ENCODE results near the gene CAPRIN1. TPM values are rescaled to one million over a fixed set of nuclear protein-coding genes. Genes with fewer than 3 reads are reported as not detected.

Gene CAPRIN1
- total and polyA plus RNA-seq, 10 of the 15 experiments (the other 5 are each of a cell fraction or from before 2014, with no cell fraction given), result 50.4 to 228 (median 191) TPM

- TF ChIP-seq ZBTB40 (IDR thresholded peaks at IDR 0.05; ENCODE audit: borderline replicate concordance) (no peak), IKZF1 (conservative IDR thresholded peaks at IDR 0.05) (no peak), TAF1 (IDR thresholded peaks at IDR 0.05; ENCODE audit: borderline replicate concordance, low read depth, low read length) (no peak)
These were observed 15.1 kb upstream of the CAPRIN1 start (continued) for GRCh38 chr11:34036456-34036855.

GRCh38 chr11:34037016-34037415 is 14.5 kb upstream of the CAPRIN1 start:
- in situ Hi-C loops (cut with MboI), result no loop called here
- no peaks in the 10 kb centered on the region for H3K27me3 ChIP-seq (replicated peaks in 1 of 2; ENCODE audit: control insufficient read depth in 2 of 2, insufficient read depth in 2 of 2, low read length in 1 of 2)
- H4K20me1 ChIP-seq (ENCODE audit: control insufficient read depth, insufficient read depth), result no peaks in the 10 kb centered on the region
- SMC1A ChIA-PET (ENCODE audit: uncharacterized antibody, unreplicated experiment), result no interaction called here
- H2AFZ ChIP-seq (ENCODE audit: control insufficient read depth, low read depth, low read length), result no peak overlapping the region
- no peaks in the 10 kb centered on the region for H3K79me2 ChIP-seq (ENCODE audit: control insufficient read depth, insufficient read depth, low read length)
- intact Hi-C loops (cut with micrococcal nuclease; ENCODE audit: unreplicated experiment), result no loop called here
- H3K27ac ChIP-seq (ENCODE audit: control insufficient read depth, insufficient read depth), result no peak overlapping the region
- no peaks in the 10 kb centered on the region for H3K4me1 ChIP-seq (ENCODE audit: control insufficient read depth, insufficient read depth, low read length)
- RAD21 ChIA-PET (ENCODE audit: unreplicated experiment), result no interaction called here
- BruUV-seq (replicated peaks), result no TSS peak
- no peak overlapping the region for H3K9ac ChIP-seq (ENCODE audit: control insufficient read depth, insufficient read depth, low read length)
- H3K4me3 ChIP-seq, result no peak overlapping the region
- H3K4me2 ChIP-seq (ENCODE audit: control insufficient read depth, insufficient read depth), result no peak overlapping the region
- 100% methylated on average over 1 of the region's 2 CpGs for WGBS (ENCODE audit: insufficient coverage, insufficient replicate concordance, low lambda C conversion rate, missing lambda C conversion rate)
- DNase-seq (ENCODE audit: low read depth, low spot score), result no peak
- FAIRE-seq, result no peak
- CTCF ChIA-PET, result no interaction called here
- no peaks in the 10 kb centered on the region for H3K36me3 ChIP-seq (ENCODE audit: control insufficient read depth in 2 of 2, insufficient read depth in 2 of 2, low read length in 1 of 2)
- POLR2A ChIA-PET, result no interaction called here
- ATAC-seq, result no peak
- H3K9me3 ChIP-seq (replicated peaks; ENCODE audit: control insufficient read depth, insufficient read depth, low read length), result no peaks in the 10 kb centered on the region
- TF ChIP-seq E2F8 (IDR thresholded peaks at IDR 0.05; ENCODE audit: low read depth, partially characterized antibody), result no peak
- no peak for TF ChIP-seq MEF2A (IDR thresholded peaks at IDR 0.05; ENCODE audit: insufficient read depth, low read depth, low read length)
- TF ChIP-seq POLR2AphosphoS5 (IDR thresholded peaks at IDR 0.05; ENCODE audit: low read length), result no peak
- no peak for TF ChIP-seq BHLHE40 (IDR thresholded peaks at IDR 0.05; ENCODE audit: borderline replicate concordance in 1 of 2, low read depth in 2 of 2, low read length in 1 of 2)
- TF ChIP-seq CHD2 (IDR thresholded peaks at IDR 0.05; ENCODE audit: borderline replicate concordance, low read depth, low read length), result no peak
- no peak for TF ChIP-seq RB1 (IDR thresholded peaks at IDR 0.05; ENCODE audit: borderline replicate concordance)
- no peak for TF ChIP-seq LARP7 (IDR thresholded peaks at IDR 0.05)
- no peak for TF ChIP-seq USF2 (IDR thresholded peaks at IDR 0.05; ENCODE audit: borderline replicate concordance, low read depth, low read length)

All from GM12878 (cell line).